T47D (cell line): ENCODE data around the gene TRMT1.

ENCODE experiments used
- DNase-seq, 2 experiments: peaks; one replicate each; pipeline versions ENCODE4 v3.0.0 to v3.0.0-alpha.2; 2011 to 2012; ENCODE audit warnings: low read depth in 1 of 2, low spot score in 1 of 2
- JUND ChIP-seq: IDR thresholded peaks from 2 replicates; pipeline ENCODE4 v1.6.1; 2012; ENCODE audit warnings: low read depth
- in situ Hi-C: cut with HindIII; loops from 2 replicates; pipeline ENCODE4 v1.10.0; 2016; ENCODE audit warnings: low sequenced_read_pairs, low pct_unique_long_range_greater_than_20kb

The TRMT1 gene

GRCh38 chr19:13083008-13083404, 33.5 kb downstream of the TRMT1 start:
- in situ Hi-C loops: no loop called here
- TF ChIP-seq JUND: no peak
- DNase-seq: no peak

DNA sequence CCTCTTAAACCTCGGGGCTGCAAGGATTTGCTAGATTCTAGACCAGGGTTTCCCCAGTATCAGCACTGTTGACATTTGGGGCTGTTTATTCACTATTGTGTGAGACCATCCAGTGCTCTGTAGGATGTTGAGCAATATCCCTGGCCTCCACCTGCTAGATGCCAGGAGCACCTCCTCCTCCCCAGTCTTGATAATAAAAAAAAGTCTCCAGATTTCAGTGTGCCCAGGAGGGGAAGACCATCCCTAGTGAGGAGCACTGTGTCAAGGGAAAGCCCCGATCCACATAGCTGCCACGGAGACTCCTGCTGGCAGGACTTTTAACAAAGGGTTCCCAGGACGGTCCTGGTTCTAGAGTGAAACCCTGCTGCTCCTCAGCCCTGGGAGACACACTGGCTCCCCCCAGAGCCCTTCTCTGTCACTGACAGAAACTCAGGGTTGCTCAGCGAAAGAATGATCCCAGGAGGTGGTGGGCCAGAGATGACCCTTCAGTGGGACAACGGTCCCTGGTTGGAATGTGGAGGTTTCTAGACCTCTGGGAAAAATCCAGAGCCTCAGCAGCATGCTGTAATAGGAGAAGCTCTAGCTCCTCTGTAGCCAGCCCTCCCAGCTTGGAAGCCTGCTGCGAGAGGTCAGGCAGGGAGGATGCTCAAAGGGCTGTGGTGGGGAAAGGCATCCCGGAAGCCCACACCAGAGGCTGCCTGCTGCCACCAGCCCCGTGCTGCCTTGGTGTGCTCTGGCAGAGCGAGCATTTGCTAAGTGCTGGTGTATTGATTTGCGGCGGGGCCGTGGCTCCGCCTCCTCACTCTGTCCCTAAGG, 34.1 kb downstream of the TRMT1 start:
- DNase-seq: no peak
- no peak for TF ChIP-seq JUND
- in situ Hi-C loops: no loop called here

GRCh38 chr19:13079542-13079986, 37.0 kb downstream of the TRMT1 start:
- in situ Hi-C loops: no loop called here
- no peak for DNase-seq

DNA sequence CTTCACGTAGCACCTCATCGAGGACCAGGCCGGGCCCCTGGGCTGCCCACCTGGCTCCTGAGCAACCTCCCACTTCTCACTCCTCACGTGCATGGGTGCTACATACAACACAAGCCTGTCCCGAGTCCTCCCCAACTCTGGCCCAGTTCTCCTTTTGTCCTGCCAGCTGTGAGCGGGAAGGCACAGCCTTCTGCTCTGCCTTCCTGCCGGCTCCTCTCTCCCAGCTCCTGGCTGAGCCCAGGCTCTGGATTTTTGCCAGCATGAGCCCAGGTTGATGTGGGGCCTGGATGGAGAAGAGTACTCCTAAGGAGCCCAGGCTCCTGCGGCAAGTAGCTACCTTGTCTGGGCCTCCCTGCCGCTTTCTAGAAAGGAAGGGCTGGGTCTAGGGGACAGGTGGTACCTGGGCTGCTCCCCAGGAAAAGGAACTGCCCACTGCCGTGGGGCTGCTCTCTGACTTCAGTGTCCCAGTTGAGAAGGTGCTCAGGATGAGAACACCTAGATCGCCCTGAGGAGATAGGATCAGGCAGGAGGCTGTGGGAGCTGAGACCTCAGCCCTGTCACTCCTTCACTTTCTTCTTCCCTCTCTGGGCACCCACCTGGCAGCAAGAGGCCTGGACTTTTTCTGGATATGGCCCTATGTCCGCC, 37.5 kb downstream of the TRMT1 start:
- in situ Hi-C loops: no loop called here
- DNase-seq: no peak
- no peak for TF ChIP-seq JUND

More at GRCh38 chr19:13079542-13079986, 37.0 kb downstream of the TRMT1 start:
- no peak for TF ChIP-seq JUND

DNA sequence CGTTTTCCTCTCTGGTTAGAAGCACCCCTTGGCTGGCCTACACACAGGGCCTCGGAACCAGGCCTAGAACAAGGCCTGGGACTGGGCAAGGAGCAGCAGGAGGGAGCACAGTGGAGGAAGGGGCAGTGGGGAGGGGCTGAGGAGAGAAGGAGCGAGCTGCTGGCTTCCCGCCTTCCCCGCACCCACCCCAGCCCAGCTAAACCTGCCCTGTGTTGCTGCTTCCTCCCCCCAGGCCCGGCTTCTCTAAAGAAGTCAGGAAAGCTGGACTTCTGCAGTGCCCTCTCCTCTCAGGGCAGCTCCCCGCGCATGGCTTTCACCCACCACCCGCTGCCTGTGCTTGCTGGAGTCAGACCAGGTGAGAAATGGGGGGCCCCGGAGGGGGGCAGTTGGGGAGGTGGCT, 38.2 kb downstream of the TRMT1 start:
- in situ Hi-C loops: no loop called here
- DNase-seq: no peak
- TF ChIP-seq JUND: no peak

- in situ Hi-C loops: no loop called here
- no peak for TF ChIP-seq JUND
- DNase-seq: no peak
Measured at GRCh38 chr19:13077240-13077639, 39.3 kb downstream of the TRMT1 start.

GRCh38 chr19:13076787-13077186, 39.8 kb downstream of the TRMT1 start:
- DNase-seq: no peak
- in situ Hi-C loops: no loop called here
- no peak for TF ChIP-seq JUND

GRCh38 chr19:13076320-13076719, 40.2 kb downstream of the TRMT1 start:
- no peak for TF ChIP-seq JUND
- DNase-seq: no peak
- in situ Hi-C loops: no loop called here

GRCh38 chr19:13074378-13074777, 42.2 kb downstream of the TRMT1 start:
- TF ChIP-seq JUND: no peak
- no peak for DNase-seq
- in situ Hi-C loops: no loop called here

- TF ChIP-seq JUND: no peak
- in situ Hi-C loops: no loop called here
- DNase-seq: no peak
Measured at GRCh38 chr19:13073263-13073662, 43.3 kb downstream of the TRMT1 start.

DNA sequence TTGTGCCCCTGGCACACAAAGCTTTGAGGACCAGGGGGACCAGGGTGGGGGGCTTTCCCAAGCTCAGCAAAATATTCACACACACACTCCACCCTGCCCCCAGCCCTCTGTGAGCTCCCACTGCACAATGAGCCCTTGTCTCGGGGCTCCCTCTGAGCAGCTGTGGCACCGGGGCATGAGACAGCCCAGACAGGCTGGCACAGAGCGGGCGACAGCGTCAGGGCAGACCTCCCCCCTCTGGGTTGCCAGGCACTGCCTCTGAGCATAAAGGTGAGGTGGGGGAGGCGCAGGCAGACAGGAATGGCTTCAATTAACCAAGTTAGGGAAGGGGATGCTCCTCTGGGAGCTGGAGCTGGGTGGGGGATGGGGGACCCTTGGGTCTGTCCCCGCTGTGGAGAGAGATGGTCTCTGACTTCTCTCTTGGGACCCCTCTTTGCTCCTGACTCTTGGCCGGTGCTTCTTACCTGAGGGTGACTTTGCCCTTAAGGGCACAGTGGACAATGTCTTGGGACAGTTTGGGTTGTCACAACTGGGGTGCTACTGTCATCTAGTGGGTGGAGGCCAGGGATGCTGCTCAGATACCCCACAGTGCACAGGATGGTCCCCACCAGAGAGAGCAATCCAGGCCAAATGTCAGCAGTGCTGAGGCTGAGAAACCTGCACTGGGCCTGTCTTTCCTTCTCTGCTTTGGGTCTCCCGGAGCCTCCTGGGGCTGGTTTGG, 44.2 kb downstream of the TRMT1 start:
- in situ Hi-C loops: no loop called here
- DNase-seq: no peak
- no peak for TF ChIP-seq JUND

DNA sequence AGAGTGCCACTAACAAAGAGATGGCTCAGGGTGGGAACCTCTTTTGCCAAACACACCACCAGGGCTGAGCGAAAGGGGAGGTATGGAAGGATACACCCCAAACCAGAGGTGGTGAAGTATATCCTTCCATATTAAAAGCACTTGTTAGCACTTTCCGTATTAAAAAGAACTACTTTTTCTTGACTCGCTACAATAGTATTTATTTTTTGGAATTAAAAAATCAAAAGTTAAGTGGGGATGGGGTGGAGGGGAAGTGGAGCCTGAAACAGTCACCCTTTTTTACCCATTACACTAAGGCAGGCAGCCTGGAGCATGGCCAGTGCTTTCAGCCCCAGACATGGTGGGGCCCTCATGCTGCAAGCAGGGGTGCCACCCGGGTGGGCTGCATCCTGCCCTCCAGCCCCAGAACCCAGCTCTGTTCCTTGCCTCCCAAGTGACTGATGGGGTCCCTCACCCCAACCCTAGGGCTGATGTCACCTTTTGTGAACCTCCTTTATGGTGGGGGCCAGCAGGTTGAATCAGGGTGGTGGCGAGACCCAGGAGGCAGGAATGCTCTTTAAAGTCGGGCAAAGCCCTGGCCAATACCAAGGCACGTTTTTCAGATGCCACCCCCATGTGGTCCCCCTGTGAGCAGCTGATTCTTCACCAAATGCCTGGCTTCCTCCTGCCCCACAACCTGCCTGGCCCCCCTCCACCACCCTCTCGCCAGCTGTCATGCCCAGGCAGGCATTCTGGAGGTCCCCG, 44.9 kb downstream of the TRMT1 start:
- no peak for DNase-seq
- TF ChIP-seq JUND: no peak
- in situ Hi-C loops: no loop called here
